GM23338 (cell line): Measurements from ENCODE around the gene BMP3. TPM values are rescaled to one million over a fixed set of nuclear protein-coding genes. Genes with fewer than 3 reads are reported as not detected.

Experiments
- ATAC-seq: fragments of 200-7000 bp; cut with Tn5 transposase; 3 replicates; pipeline ENCODE4 v1.9.1; 2020
- DNase-seq: peaks from one replicate; pipeline ENCODE4 v3.0.0-alpha.2; 2015; ENCODE audit warnings: low spot score
- H2AFZ ChIP-seq: fragments of 200-600 bp; sonication (generic); 2 replicates; pipeline ENCODE4 v1.8.0; 2016; ENCODE audit warnings: antibody characterized with exemption, mild to moderate bottlenecking, moderate library complexity
- H3F3A ChIP-seq: fragments of 200-600 bp; sonication (generic); replicated peaks from 2 replicates; pipeline ENCODE4 v1.8.0; 2017; ENCODE audit warnings: antibody characterized with exemption, mixed run types, low read depth
- H3K27ac ChIP-seq: fragments of 200-600 bp; sonication (generic); 2 replicates; pipeline ENCODE4 v1.6.1; 2016; ENCODE audit warnings: low read depth
- H3K27me3 ChIP-seq: fragments of 200-600 bp; sonication (generic); 2 replicates; pipeline ENCODE4 v1.8.0; 2016; ENCODE audit warnings: mild to moderate bottlenecking, mixed run types, moderate library complexity; ENCODE audit not compliant: insufficient read depth
- H3K36me3 ChIP-seq: fragments of 200-600 bp; sonication (generic); 2 replicates; pipeline ENCODE4 v1.8.0; 2016; ENCODE audit warnings: mild to moderate bottlenecking; ENCODE audit not compliant: insufficient read depth
- H3K4me1 ChIP-seq: fragments of 200-600 bp; sonication (generic); 2 replicates; pipeline ENCODE4 v1.8.0; 2016; ENCODE audit warnings: mild to moderate bottlenecking, moderate library complexity; ENCODE audit not compliant: insufficient read depth
- H3K4me2 ChIP-seq: fragments of 200-600 bp; sonication (generic); 2 replicates; pipeline ENCODE4 v1.7.1; 2017; ENCODE audit warnings: mixed run types
- H3K4me3 ChIP-seq: fragments of 200-600 bp; sonication (generic); 2 replicates; pipeline ENCODE4 v1.6.1; 2016; ENCODE audit warnings: mixed run types
- H3K79me2 ChIP-seq: fragments of 200-600 bp; sonication (generic); replicated peaks from 2 replicates; pipeline ENCODE4 v1.8.0; 2017; ENCODE audit warnings: mild to moderate bottlenecking; ENCODE audit not compliant: insufficient read depth
- H3K9me2 ChIP-seq: fragments of 200-600 bp; sonication (generic); 2 replicates; pipeline ENCODE4 v1.8.0; 2017; ENCODE audit not compliant: insufficient read depth
- H4K20me1 ChIP-seq: fragments of 200-600 bp; sonication (generic); replicated peaks from 2 replicates; pipeline ENCODE4 v1.8.0; 2017; ENCODE audit warnings: mild to moderate bottlenecking; ENCODE audit not compliant: insufficient read depth
- H3K27ac Mint-ChIP-seq: 2 replicates; pipeline ENCODE4 v1.8.0; 2020; ENCODE audit warnings: inconsistent platforms, mild to moderate bottlenecking, moderate library complexity, mixed read lengths
- H3K27me3 Mint-ChIP-seq: 3 replicates; pipeline ENCODE4 v1.8.0; 2022; ENCODE audit warnings: low read depth, mild to moderate bottlenecking, moderate library complexity, mixed read lengths, inconsistent platforms; ENCODE audit not compliant: insufficient read depth, poor library complexity
- H3K36me3 Mint-ChIP-seq: 3 replicates; pipeline ENCODE4 v1.8.0; 2021; ENCODE audit warnings: low read depth, mild to moderate bottlenecking, inconsistent platforms, moderate library complexity, mixed read lengths
- H3K4me1 Mint-ChIP-seq: 3 replicates; pipeline ENCODE4 v1.8.0; 2020; ENCODE audit warnings: mild to moderate bottlenecking, inconsistent platforms, mixed read lengths
- H3K4me3 Mint-ChIP-seq: 3 replicates; pipeline ENCODE4 v1.8.0; 2021; ENCODE audit warnings: moderate library complexity, mild to moderate bottlenecking, inconsistent platforms, mixed read lengths
- H3K9me3 Mint-ChIP-seq: 3 replicates; pipeline ENCODE4 v1.8.0; 2020; ENCODE audit warnings: moderate library complexity, mild to moderate bottlenecking, inconsistent platforms, mixed read lengths
- CREB1 ChIP-seq: fragments of 250-450 bp; sonication (Bioruptor Pico); IDR thresholded peaks from 2 replicates; pipeline ENCODE4 v1.5.0; 2020; ENCODE audit warnings: low read depth, mild to moderate bottlenecking, moderate library complexity
- EZH2 ChIP-seq: fragments of 200-600 bp; sonication (generic); IDR thresholded peaks from one replicate; pipeline ENCODE4 v1.8.0; 2017; ENCODE audit warnings: antibody characterized with exemption, mild to moderate bottlenecking, low read depth; ENCODE audit not compliant: unreplicated experiment
- EZH2phosphoT487 ChIP-seq: fragments of 200-600 bp; sonication (generic); IDR thresholded peaks from one replicate; pipeline ENCODE4 v1.8.1; 2018; ENCODE audit warnings: antibody characterized with exemption; ENCODE audit not compliant: unreplicated experiment
- JUNB ChIP-seq: IDR thresholded peaks from one replicate; pipeline ENCODE4 v1.6.1; 2016; ENCODE audit warnings: antibody characterized with exemption; ENCODE audit not compliant: unreplicated experiment
- STAT1 ChIP-seq: IDR thresholded peaks from one replicate; pipeline ENCODE4 v1.6.1; 2016; ENCODE audit warnings: antibody characterized with exemption; ENCODE audit not compliant: unreplicated experiment
- ZNF114 ChIP-seq: fragments of 250-450 bp; sonication (Bioruptor Pico); IDR thresholded peaks from 2 replicates; pipeline ENCODE4 v1.5.0; 2020; ENCODE audit warnings: mild to moderate bottlenecking, moderate library complexity
- ZNF331 ChIP-seq: fragments of 250-450 bp; sonication (Bioruptor Pico); IDR thresholded peaks from 2 replicates; pipeline ENCODE4 v1.5.0; 2020; ENCODE audit warnings: low read depth, mild to moderate bottlenecking, moderate library complexity
- polyA plus RNA-seq: library from polyadenylated mRNA; unstranded; fragments of >200 nt; fragmentation: Nextera tagmentation; extraction: Ambion mirVana; gene quantifications from 2 replicates; pipeline ENCODE4 v1.2.1, GENCODE V29; 2016
- total RNA-seq: library from RNA; depleted of rRNA; stranded (reverse); fragments of >200 nt; shearing (Covaris generic); gene quantifications from 2 replicates; pipeline ENCODE4 v1.2.3, GENCODE V29; 2014
- TF ChIP-seq, protein P1 (sequence below): IDR thresholded peaks from one replicate; pipeline ENCODE4 v1.6.1; 2018; ENCODE audit warnings: antibody characterized with exemption; ENCODE audit not compliant: unreplicated experiment
- TF ChIP-seq, protein P2 (sequence below): IDR thresholded peaks from 2 replicates; pipeline ENCODE4 v1.6.1; 2016; ENCODE audit warnings: antibody characterized with exemption
- TF ChIP-seq, protein P3 (sequence below), 2 experiments: fragments of 200-600 bp in 1 of 2; sonication (generic) in 1 of 2; conservative IDR thresholded peaks; 2 replicates each; pipeline versions ENCODE4 v1.5.1 to v1.6.1; 2016 to 2017; ENCODE audit warnings: antibody characterized with exemption in 2 of 2, low read depth in 2 of 2, mild to moderate bottlenecking in 2 of 2, moderate library complexity in 1 of 2

BMP3 gene
- total and polyA plus RNA-seq, 2 experiments from 2014 or later: 0.10 TPM; not detected in 1

DNA sequence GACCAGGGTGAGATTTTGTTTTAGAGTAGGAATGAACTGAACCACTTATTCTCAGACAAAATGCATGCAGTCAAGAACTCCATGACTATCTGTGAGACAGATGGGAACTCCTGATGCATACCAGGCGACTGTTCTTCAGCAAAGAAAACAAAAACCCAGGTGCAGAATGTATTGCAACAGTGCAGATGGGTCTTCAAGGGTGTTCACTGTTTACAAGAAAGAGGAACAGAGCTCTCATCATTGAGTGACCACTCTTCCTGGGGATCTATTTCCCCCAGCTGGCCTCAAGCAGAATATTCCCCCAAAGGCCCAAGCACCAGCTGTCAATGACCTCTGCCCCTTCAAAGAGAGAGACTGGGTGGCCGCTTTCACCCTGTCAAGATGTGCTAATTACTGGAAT lies 39.7 kb upstream of the BMP3 start (continued):
- TF ChIP-seq, protein P1, sequence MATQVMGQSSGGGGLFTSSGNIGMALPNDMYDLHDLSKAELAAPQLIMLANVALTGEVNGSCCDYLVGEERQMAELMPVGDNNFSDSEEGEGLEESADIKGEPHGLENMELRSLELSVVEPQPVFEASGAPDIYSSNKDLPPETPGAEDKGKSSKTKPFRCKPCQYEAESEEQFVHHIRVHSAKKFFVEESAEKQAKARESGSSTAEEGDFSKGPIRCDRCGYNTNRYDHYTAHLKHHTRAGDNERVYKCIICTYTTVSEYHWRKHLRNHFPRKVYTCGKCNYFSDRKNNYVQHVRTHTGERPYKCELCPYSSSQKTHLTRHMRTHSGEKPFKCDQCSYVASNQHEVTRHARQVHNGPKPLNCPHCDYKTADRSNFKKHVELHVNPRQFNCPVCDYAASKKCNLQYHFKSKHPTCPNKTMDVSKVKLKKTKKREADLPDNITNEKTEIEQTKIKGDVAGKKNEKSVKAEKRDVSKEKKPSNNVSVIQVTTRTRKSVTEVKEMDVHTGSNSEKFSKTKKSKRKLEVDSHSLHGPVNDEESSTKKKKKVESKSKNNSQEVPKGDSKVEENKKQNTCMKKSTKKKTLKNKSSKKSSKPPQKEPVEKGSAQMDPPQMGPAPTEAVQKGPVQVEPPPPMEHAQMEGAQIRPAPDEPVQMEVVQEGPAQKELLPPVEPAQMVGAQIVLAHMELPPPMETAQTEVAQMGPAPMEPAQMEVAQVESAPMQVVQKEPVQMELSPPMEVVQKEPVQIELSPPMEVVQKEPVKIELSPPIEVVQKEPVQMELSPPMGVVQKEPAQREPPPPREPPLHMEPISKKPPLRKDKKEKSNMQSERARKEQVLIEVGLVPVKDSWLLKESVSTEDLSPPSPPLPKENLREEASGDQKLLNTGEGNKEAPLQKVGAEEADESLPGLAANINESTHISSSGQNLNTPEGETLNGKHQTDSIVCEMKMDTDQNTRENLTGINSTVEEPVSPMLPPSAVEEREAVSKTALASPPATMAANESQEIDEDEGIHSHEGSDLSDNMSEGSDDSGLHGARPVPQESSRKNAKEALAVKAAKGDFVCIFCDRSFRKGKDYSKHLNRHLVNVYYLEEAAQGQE: no peak
- no peak for TF ChIP-seq CREB1

DNA sequence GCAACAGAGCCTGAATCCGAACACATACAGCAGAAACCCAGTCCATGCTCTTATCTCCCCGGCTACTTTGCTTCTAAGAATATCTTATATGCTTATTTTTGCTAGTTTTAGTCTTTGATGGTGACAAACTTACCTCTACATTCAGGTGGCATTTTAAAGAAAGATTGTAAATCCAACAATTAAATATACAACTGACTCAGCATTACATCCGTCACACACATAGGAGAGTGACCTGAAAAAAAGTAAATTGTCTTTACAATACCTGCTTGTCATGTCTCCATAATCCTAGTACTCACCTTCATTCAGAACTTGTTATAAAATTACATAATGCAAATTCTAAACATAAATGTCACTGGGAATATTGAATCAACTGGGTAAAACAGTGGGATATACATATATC lies 30.6 kb upstream of the BMP3 start:
- no peak overlapping the region for H3K27ac ChIP-seq
- no peak overlapping the region for H3K4me3 ChIP-seq
- no peaks in the 10 kb centered on the region for H3K36me3 ChIP-seq
- Mint-ChIP-seq H3K36me3 (no peaks in the 10 kb centered on the region), H3K27ac (no peak overlapping the region), H3K27me3 (no peaks in the 10 kb centered on the region), H3K9me3 (no peaks in the 10 kb centered on the region; the same call in 2 of the 3 replicates), H3K4me1 (peaks cover 14% of the 10 kb centered on the region; the same call in 2 of the 3 replicates), H3K4me3 (no peak overlapping the region)
- H3K9me2 ChIP-seq: no peaks in the 10 kb centered on the region; the same call in 1 of the 2 replicates
- no peak for ATAC-seq
- DNase-seq: no peak
- H3K79me2 ChIP-seq: no peaks in the 10 kb centered on the region
- no peak overlapping the region for H3K4me2 ChIP-seq
- H2AFZ ChIP-seq: no peak overlapping the region
- H4K20me1 ChIP-seq: no peaks in the 10 kb centered on the region
- peaks cover 5% of the 10 kb centered on the region; the same call in 1 of the 2 replicates for H3K4me1 ChIP-seq
- H3F3A ChIP-seq: no peaks in the 10 kb centered on the region
- no peaks in the 10 kb centered on the region for H3K27me3 ChIP-seq
- TF ChIP-seq EZH2phosphoT487 (no peak), JUNB (no peak), STAT1 (no peak), EZH2 (no peak), CREB1 (no peak), ZNF331 (CRISPR knock-in tag) (no peak), ZNF114 (no peak)
- TF ChIP-seq, protein P2, sequence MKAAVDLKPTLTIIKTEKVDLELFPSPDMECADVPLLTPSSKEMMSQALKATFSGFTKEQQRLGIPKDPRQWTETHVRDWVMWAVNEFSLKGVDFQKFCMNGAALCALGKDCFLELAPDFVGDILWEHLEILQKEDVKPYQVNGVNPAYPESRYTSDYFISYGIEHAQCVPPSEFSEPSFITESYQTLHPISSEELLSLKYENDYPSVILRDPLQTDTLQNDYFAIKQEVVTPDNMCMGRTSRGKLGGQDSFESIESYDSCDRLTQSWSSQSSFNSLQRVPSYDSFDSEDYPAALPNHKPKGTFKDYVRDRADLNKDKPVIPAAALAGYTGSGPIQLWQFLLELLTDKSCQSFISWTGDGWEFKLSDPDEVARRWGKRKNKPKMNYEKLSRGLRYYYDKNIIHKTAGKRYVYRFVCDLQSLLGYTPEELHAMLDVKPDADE: no peak
- TF ChIP-seq, protein P1: no peak
- TF ChIP-seq, protein P3, sequence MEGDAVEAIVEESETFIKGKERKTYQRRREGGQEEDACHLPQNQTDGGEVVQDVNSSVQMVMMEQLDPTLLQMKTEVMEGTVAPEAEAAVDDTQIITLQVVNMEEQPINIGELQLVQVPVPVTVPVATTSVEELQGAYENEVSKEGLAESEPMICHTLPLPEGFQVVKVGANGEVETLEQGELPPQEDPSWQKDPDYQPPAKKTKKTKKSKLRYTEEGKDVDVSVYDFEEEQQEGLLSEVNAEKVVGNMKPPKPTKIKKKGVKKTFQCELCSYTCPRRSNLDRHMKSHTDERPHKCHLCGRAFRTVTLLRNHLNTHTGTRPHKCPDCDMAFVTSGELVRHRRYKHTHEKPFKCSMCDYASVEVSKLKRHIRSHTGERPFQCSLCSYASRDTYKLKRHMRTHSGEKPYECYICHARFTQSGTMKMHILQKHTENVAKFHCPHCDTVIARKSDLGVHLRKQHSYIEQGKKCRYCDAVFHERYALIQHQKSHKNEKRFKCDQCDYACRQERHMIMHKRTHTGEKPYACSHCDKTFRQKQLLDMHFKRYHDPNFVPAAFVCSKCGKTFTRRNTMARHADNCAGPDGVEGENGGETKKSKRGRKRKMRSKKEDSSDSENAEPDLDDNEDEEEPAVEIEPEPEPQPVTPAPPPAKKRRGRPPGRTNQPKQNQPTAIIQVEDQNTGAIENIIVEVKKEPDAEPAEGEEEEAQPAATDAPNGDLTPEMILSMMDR (conservative IDR thresholded peaks at IDR 0.05; ENCODE audit: low read depth in 2 of 2): no peak
